Posterior vena cava (tissue), 2 donors: Measurements from ENCODE around the gene SERPINB2. TPM values are rescaled to one million over a fixed set of nuclear protein-coding genes. Genes with fewer than 3 reads are reported as not detected.

Experiments used
- DNase-seq: peaks from one replicate; pipeline ENCODE4 v3.0.0-alpha.2; 2020; ENCODE audit warnings: low spot score
- intact Hi-C, 2 donors: fragments of 100-400 bp; cut with DNase I; formaldehyde crosslinking; loops; one replicate each; pipeline versions ENCODE4 v1.14.1 to v1.14.2; 2022 to 2023
- total RNA-seq, 2 donors: library from RNA; stranded (reverse); fragmentation: NEBNext Ultra II Directional; extraction: Animal tissue kit (Norgen Biotek cat#: 25700); gene quantifications; one replicate each; pipeline ENCODE4 v1.2.1, GENCODE V29; 2021
- donor health status: DM: yes; HTN: yes; CAD: no.
- donor health status: DM: yes; HTN: yes; CAD: no.

SERPINB2 gene
- total RNA-seq, 2 donors from 2014 or later = 0.46 to 1.2 TPM

DNA sequence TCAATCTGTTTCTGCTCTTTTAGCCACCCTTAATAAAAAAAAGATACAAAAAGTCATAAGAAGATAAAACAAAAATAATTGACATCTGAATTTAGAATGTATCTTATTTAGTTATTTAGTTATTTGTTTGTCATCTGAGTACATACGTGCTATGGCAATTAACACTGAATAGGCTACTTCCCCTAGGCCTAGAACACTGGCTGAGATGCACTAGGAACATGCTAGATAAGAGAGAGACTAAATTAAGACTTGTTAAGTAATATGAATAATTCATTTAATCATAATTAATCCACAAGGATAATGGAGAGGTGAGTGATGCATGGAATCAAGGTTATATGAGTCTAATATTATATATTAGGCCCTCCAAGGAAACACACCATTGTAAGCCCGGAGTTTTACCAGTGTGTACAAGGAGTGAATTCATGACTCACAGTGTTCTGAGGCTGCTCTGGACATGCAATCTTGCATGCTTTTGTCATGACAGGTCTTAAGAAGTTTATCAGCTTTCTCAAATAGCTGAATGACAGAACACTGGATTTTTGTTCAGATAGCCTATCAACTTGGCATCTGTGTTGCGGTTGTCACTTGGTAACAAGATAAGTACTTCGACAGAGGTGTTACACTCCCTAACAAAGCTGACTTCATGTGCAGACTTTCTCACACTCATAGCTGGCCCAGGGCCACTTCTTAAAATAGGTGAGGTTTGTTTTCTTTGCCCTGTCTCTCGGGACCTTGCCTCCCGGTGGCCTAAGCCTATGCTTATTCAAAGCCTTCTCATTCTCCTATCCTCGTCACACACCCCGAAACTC is 5.0 kb upstream of the SERPINB2 start:
- DNase-seq = no peak
- intact Hi-C loops = no loop called here

DNA sequence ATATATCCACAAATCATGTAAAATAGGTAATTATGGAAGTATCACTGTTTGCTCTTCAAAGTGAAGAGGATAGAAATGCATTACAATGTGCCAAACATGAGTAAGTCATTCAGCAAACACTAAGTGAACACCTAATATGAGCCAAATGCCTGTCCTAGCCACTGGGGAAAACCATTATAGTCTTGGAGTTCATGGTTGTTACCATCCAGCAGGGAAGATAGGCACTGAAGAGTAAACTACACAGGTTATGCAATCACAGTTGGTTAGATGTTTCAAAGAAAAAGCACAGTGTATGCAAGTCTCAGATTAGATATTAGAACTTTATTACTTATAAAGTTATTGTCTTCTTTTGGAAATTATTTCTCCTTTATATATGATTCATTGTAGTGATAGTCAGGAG is 3.9 kb upstream of the SERPINB2 start:
- intact Hi-C loops = no loop called here
- DNase-seq = no peak

DNA sequence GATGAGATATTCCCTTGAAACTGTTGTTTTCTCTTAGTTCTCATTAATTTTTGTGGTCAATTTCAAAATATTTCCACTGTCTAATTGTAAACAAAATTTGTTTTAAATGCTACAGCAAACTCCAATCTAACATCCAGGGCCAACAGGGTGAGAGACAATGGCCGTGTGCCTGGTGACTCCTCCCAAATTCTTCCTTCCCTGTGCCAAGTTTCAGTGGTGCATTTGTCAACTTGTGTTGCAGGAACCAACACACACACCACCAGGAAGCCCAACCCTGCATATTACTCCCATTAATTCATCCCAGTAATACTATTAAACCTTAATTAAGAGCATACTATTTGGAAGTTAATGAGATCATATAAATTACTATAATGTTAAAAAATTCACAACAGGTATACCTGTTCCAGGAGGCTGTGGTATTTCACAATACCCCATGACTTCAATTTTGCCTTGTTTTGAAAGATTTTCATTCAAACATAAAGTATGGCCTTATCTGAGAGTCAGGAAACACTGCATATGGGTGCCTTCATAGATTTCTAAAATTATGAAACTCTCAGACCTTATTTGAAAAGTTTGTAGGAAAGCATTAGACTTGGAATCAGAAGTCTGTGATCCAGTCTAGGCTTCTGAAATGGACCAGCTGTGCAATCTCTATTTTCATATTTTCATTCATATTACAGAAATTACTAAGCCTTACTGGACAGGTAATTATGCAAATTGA is 1.1 kb downstream of the SERPINB2 start:
- no peak for DNase-seq
- intact Hi-C loops = no loop called here

DNA sequence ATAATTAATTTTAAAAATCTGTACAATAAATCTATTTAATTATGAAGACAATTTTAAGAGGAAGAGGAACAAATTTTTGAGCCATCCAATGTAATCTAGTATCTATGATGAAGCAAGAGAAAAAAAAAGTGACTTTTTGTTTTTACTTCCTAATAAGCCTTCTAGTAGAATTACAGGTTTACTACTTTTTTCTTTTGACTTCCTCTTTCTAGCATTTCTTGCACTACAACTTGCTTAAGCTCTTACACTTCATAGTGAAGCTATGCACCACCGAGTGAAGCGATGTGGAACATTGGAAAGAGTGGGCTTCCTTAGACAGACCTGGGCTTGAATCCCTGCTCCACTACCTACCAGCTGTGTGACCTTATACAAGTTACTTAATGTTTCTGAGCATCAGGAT is 2.1 kb downstream of the SERPINB2 start:
- no peak for DNase-seq
- intact Hi-C loops = no loop called here

DNA sequence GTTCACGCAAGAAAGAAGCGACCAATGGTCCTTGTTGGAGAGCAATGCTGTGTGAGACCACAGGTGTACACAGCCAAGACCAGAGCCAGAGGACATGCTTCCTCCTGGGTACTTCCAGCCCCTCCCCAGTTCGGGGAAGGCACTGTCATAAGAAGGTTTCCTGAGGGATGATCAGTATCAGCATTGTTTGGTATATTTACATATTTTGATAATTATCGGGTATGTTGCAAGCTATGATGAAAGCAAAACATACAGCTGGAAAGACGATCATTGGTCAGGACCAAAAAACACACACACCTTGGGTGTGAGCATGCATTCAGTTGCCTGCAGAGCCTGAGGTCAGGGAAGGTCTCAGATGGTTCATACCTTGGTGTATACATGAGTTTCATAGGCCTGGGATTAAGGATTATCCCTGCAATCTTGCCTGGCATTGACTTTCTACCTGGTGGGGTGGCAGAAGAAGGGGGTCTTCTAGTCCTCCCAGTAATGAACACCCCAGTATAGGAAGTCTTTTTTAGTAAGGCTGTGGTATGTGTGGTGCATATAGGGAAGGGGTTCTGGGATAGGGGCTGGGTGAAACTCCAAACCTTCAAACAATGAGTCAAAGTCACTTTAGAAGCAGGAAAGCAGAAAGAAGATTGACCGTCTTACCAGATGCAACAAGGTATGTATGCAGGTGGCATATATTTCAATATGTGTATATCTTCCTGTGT is 2.9 kb downstream of the SERPINB2 start:
- no peak for DNase-seq
- intact Hi-C loops = no loop called here

DNA sequence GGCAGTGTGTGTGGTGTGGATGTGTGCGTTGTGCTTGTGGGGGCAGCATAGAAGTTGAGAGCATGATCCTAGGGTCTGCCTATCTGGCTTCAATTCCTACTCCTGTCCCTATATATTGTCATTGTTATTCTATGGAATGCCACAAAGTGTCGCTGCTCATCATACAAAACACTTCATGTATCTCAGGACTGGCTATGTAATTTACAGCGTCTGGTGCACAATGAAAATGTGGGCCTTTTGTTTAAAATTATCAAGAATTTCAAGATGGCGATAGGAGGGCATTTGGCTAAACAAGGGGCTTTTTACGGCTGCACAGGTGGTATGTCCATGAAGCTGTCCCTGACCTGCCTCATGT is 3.4 kb downstream of the SERPINB2 start:
- intact Hi-C loops = no loop called here
- no peak for DNase-seq

DNA sequence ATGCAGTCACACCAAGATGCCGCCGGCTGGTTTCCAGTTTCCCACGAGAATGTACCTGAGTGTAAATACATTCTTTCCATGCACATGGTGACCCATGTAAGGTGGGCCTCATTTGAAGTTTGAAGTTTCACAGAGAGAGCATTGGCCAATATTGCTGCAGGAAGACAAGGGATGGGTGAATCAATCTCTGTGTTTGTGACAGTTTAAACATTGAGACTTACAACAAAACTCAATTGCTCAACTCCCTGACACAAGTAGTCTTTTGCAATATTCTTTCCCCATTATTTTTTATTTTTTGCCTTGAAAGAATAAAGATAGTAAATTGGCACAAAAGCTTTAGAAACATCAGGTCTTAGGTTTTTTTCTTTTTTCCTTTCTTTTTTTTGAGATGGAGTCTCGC is 5.1 kb downstream of the SERPINB2 start:
- intact Hi-C loops = no loop called here
- no peak for DNase-seq

DNA sequence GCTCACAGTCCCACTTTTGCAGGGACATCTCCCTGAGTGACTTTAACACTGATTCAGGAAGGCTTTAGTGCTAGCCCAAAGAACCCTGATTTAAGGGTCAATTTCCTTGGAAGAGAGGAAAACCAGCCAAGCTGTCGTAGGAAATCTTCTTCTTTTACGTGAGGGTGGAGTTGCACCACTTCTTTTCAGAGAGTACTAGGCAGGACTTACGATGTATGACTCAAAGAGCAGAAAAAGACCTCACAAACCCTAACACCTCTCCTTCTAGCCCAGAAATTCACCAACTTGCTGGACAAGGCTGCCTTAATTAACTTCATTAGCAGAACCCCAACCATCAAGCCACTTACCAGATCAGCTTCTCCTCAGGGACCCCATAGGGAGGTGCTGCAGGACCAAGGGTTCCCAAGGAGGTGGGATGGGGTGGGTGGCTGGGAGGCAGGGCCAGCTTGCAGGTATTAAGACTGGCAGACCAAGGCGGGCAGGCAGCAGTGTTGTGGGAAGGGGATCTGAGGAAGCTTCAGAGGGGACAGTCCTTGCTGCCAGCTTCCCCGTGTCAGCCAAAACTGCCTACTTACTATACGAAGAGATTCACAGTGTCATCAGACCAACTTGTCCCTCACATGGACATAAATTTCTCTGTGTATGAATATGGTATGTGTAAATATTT is 6.7 kb downstream of the SERPINB2 start:
- intact Hi-C loops = no loop called here
- no peak for DNase-seq

DNA sequence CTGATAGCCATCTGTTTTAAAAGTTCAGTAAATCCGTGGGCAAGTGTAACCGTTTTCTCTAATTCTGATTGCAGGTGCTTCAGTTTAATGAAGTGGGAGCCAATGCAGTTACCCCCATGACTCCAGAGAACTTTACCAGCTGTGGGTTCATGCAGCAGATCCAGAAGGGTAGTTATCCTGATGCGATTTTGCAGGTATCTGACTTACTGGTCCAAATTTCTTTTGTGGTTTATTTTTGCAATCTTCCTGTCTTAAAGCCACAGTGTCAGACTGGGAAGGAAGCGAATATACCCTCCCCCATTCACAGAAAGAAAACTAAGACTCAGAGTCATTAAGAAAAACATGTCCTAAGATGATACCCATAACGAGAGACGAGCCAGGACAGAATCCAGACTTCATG is 7.7 kb downstream of the SERPINB2 start:
- intact Hi-C loops = no loop called here
- DNase-seq = no peak

DNA sequence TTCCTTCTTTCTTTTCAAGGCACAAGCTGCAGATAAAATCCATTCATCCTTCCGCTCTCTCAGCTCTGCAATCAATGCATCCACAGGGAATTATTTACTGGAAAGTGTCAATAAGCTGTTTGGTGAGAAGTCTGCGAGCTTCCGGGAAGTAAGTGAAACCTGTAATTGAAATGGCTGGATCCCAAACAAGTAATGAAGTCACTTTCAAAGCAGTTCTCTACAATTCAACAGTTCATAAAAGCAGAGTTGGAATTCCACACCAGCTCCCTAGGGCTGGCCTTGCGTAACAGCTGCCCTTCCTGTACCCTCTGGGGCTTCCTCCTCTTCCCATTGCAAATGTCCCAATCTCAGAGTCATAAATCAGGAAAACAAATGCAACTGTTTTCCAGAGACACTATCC is 9.6 kb downstream of the SERPINB2 start:
- intact Hi-C loops = no loop called here
- no peak for DNase-seq

DNA sequence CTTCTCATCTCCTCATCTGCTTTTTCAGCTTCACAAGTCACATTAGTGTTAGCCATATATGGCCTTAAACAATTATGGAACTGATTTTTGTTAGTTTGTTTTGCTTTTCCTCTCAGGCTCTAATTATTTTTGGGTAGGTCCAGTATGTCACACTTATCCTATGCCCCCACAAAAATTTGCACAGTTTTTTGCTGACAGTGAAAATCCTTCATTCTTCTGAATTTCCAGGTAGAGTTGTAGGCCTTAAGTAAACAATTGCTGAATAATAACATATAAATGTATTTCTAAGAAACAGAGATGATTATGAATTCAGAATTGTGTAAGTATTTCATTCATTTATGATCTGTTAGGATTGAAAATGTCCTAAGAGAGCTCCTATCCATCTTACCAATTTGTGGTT is 11.7 kb downstream of the SERPINB2 start:
- intact Hi-C loops = loop anchor here in 1 of 2 donors (2.0 kb wide), 1 partner anchor 60 kb away; no protein-coding TSS in a partner anchor
- DNase-seq = no peak

DNA sequence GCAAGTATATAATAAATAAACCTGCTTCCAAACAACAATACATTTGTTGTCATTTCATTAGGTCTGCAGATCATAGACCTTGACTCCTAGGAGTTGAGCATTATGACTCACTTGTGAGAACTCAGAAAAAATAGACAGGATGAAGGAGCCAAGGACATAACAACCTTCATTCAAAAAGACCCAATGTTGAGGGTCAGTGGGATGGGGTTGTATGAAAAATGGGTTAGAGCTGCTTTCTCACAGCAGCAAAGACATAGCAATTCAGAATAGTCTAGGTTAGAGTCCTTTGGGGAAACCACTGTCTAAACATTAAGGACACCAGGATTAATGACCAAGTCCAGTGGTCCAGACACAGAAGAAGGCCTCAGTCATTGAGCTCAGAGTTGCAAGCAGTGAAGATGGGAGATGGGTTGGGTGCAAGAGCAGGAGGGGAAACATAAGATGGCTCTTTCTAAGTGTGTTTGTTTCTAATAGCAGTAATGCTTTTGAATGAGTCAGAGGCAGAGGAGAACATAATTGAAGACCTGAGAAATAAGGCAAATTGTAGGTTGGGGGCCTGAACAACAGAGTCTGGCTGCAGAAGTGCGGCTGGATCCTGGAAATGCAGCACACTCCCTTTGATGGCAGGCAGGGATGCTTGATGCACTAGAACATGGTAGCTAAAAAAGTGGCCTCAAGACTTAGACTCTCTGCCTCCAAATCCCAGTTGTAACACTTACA is 16.5 kb downstream of the SERPINB2 start:
- no peak for DNase-seq
- intact Hi-C loops = no loop called here

DNA sequence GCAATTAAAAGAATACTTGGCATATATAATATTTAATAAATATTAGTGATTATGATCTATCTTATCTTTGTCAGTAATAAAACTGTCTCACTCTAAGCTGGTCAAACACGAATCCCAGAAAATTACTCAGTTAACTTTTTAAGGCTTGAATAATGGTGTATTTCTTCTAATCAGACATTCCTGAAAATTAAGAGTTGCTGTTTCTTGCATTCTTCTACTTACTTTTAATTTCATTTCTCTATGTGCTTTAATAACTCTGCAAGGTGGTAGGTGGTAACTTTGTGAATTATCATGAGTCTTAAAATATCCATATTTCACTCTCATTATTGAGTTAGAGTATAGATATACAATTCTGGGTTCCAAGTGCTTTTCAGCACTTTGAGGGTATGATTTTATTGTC is 17.2 kb downstream of the SERPINB2 start:
- intact Hi-C loops = no loop called here

DNA sequence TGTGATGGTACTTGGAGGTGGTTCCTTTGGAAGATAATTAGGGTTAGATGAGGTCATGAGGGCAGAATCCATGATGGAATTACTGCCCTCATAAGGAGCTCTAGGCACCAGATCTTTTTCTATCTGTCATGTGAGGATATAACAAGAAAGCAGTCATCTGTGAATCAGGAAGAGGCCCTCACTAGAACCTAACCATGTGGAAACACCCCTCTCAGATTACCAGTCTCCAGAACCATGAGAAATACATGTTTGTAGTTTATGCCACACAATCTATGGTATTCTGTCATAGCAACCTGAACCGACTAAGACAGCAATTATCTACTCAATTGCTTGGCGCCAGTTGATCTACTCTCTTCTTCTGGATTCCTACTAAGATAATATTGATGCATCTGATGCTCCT is 17.9 kb downstream of the SERPINB2 start:
- no peak for DNase-seq
- intact Hi-C loops = no loop called here

More for the DNA sequence above, 17.2 kb downstream of the SERPINB2 start:
- no peak for DNase-seq

DNA sequence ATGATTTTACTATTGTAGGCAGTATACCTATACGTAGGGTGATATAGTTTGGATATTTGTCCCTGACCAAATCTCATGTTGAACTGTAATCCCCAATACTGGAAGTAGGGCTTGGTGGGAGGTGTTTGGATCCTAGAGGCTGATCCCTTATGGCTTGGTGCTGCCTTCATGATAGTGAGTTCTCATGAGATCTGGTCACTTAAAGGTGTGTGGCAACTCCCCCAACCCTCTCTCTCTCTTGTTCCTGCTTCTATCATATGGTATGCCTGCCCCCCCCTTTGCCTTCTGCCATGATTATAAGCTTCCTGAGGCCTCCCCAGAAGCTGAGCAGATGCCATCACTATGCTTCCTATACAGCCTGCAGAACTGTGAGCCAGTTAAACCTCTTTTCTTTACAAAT is 18.6 kb downstream of the SERPINB2 start:
- intact Hi-C loops = no loop called here
- no peak for DNase-seq

DNA sequence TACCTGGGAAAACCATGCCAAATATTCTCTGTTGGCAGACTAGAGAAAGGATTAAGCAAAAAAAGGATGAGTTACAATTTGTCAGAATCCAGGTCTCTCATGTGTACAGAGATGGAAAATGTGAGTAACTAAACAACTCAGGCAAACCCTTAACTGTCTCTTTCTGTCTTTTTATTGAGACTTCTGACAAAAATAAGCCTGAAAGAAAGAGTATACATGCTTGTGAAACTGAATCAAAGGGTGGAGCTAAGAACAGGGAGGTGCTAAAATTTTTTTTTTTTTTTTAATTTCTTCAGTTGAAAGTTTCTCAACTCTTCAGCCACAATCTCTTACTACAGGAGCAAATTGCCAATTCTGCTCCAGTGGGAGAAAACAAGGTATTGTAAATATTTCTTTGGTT is 20.2 kb downstream of the SERPINB2 start, which contains the start of gene SERPINB10:
TSS of gene SERPINB10 (plus strand) at position 295 of the 400 bp plus-strand sequence. CDS start 7,553 bp downstream, outside the sequence.
- intact Hi-C loops = no loop called here
- no peak for DNase-seq

DNA sequence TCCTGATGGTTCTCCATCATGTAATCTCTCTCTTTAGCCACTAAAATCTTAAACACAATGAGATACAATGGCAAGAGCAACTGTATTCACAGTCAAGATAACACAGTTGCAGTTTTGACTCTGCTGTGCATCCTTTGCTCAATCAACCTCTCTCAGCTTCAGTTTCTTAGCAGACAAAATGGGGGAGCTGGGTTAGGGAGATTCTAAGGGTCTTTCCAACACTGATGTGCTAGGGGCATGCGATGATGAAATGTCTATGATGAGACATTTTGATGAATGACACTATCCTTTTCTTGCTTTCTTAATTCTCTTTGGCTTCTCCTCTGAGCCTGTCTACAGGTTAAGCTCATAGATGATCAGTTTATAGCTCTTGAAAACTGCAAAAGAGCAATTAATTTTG is 21.4 kb downstream of the SERPINB2 start:
- intact Hi-C loops = no loop called here
- no peak for DNase-seq

DNA sequence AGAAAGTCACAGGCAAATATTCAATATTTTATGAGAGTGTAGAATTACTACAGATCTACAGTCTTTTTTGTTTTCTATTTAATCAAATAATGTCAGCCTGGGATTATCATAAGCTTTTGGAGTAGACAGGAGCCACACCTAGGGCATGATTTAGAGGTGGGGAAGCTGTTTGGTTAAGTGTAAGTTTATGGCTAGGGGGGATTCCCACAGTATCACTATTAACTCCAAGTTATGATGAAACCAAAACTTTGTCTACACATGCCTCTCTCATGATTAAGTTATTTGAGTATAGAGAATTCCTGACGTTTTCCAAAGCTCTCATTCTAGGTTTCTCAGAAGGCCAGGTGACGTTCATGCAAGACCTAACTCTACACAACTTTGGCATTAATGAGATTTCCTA is 22.4 kb downstream of the SERPINB2 start:
- intact Hi-C loops = no loop called here

DNA sequence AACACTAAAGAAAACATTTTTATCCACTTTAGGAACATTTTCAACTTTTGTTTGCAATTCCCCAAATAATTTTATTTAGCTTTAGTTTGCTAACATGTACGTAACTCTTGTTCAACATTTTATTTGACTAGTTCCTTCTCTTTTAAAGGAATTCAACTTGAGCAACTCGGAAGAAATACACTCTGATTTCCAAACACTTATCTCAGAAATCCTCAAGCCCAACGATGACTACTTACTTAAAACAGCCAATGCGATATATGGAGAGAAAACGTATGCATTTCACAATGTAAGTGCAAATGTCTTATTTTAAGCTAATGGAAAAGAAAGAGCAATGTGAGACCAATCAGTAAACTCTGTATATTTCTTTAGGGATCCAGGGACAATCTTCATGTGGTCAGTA is 30.3 kb downstream of the SERPINB2 start:
- no peak for DNase-seq
- intact Hi-C loops = no loop called here

More for the DNA sequence above, 22.4 kb downstream of the SERPINB2 start:
- no peak for DNase-seq
